Measurements from ENCODE around the gene PRRT3. TPM values are rescaled to one million over a fixed set of nuclear protein-coding genes. Genes with fewer than 3 reads are reported as not detected.

PRRT3 gene
- total and polyA plus RNA-seq, 2 of the 13 experiments (the other 11 are each of a cell fraction or from before 2014, with no cell fraction given), result 0.22 to 0.44 TPM

DNA sequence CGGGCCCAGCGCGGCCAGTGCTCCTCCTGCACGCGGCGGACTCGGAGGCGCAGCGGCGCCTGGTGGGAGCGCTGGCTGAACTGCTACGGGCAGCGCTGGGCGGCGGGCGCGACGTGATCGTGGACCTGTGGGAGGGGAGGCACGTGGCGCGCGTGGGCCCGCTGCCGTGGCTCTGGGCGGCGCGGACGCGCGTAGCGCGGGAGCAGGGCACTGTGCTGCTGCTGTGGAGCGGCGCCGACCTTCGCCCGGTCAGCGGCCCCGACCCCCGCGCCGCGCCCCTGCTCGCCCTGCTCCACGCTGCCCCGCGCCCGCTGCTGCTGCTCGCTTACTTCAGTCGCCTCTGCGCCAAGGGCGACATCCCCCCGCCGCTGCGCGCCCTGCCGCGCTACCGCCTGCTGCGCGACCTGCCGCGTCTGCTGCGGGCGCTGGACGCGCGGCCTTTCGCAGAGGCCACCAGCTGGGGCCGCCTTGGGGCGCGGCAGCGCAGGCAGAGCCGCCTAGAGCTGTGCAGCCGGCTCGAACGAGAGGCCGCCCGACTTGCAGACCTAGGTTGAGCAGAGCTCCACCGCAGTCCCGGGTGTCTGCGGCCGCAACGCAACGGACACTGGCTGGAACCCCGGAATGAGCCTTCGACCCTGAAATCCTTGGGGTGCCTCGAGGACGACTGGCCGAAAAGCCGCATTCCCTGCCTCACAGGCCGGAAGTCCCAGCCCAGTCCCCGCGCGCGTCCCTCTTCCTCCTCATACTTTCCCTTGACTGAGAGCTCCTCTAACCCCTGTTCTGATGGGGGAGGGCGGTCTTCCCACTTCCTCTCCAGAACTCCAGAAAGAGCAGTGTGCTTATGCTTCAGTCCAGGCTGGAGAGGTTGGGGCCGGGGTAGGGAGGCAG, 36.7 kb downstream of the PRRT3 start (continued):
- TF ChIP-seq AKAP8 (CRISPR knock-in tag; IDR thresholded peaks at IDR 0.05) (peak; percentile 50), ZNF430 (CRISPR knock-in tag; IDR thresholded peaks at IDR 0.05) (0 out of 2 replicates have a peak, but pooled peaks have one; percentile 34), ZNF552 (CRISPR knock-in tag; IDR thresholded peaks at IDR 0.05; ENCODE audit: borderline replicate concordance) (peak; percentile 74; the same call in 1 of the 2 replicates), TEAD3 (CRISPR knock-in tag; optimal IDR thresholded peaks at IDR 0.05; ENCODE audit: borderline replicate concordance) (peak; percentile 46), ZSCAN12 (CRISPR knock-in tag; IDR thresholded peaks at IDR 0.05) (peak; percentile 67; the same call in 1 of the 2 replicates), KMT2B (CRISPR knock-in tag; IDR thresholded peaks at IDR 0.05) (peak; percentile 80; the same call in 1 of the 2 replicates), FOXK2 (IDR thresholded peaks at IDR 0.05) (no peak), ZBTB7B (CRISPR knock-in tag; IDR thresholded peaks at IDR 0.05) (0 out of 2 replicates have a peak, but pooled peaks have one; percentile 20), SP1 (IDR thresholded peaks at IDR 0.05) (no peak), SP1 (CRISPR knock-in tag; IDR thresholded peaks at IDR 0.05) (0 out of 2 replicates have a peak, but pooled peaks have one; percentile 55), TOPORS (CRISPR knock-in tag; IDR thresholded peaks at IDR 0.05) (peak; percentile 58; the same call in 1 of the 2 replicates)
- TF ChIP-seq, protein P1, sequence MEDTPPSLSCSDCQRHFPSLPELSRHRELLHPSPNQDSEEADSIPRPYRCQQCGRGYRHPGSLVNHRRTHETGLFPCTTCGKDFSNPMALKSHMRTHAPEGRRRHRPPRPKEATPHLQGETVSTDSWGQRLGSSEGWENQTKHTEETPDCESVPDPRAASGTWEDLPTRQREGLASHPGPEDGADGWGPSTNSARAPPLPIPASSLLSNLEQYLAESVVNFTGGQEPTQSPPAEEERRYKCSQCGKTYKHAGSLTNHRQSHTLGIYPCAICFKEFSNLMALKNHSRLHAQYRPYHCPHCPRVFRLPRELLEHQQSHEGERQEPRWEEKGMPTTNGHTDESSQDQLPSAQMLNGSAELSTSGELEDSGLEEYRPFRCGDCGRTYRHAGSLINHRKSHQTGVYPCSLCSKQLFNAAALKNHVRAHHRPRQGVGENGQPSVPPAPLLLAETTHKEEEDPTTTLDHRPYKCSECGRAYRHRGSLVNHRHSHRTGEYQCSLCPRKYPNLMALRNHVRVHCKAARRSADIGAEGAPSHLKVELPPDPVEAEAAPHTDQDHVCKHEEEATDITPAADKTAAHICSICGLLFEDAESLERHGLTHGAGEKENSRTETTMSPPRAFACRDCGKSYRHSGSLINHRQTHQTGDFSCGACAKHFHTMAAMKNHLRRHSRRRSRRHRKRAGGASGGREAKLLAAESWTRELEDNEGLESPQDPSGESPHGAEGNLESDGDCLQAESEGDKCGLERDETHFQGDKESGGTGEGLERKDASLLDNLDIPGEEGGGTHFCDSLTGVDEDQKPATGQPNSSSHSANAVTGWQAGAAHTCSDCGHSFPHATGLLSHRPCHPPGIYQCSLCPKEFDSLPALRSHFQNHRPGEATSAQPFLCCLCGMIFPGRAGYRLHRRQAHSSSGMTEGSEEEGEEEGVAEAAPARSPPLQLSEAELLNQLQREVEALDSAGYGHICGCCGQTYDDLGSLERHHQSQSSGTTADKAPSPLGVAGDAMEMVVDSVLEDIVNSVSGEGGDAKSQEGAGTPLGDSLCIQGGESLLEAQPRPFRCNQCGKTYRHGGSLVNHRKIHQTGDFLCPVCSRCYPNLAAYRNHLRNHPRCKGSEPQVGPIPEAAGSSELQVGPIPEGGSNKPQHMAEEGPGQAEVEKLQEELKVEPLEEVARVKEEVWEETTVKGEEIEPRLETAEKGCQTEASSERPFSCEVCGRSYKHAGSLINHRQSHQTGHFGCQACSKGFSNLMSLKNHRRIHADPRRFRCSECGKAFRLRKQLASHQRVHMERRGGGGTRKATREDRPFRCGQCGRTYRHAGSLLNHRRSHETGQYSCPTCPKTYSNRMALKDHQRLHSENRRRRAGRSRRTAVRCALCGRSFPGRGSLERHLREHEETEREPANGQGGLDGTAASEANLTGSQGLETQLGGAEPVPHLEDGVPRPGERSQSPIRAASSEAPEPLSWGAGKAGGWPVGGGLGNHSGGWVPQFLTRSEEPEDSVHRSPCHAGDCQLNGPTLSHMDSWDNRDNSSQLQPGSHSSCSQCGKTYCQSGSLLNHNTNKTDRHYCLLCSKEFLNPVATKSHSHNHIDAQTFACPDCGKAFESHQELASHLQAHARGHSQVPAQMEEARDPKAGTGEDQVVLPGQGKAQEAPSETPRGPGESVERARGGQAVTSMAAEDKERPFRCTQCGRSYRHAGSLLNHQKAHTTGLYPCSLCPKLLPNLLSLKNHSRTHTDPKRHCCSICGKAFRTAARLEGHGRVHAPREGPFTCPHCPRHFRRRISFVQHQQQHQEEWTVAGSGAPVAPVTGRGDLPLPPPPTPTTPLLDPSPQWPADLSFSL (CRISPR knock-in tag; IDR thresholded peaks at IDR 0.05), result no peak
- TF ChIP-seq, protein P2, sequence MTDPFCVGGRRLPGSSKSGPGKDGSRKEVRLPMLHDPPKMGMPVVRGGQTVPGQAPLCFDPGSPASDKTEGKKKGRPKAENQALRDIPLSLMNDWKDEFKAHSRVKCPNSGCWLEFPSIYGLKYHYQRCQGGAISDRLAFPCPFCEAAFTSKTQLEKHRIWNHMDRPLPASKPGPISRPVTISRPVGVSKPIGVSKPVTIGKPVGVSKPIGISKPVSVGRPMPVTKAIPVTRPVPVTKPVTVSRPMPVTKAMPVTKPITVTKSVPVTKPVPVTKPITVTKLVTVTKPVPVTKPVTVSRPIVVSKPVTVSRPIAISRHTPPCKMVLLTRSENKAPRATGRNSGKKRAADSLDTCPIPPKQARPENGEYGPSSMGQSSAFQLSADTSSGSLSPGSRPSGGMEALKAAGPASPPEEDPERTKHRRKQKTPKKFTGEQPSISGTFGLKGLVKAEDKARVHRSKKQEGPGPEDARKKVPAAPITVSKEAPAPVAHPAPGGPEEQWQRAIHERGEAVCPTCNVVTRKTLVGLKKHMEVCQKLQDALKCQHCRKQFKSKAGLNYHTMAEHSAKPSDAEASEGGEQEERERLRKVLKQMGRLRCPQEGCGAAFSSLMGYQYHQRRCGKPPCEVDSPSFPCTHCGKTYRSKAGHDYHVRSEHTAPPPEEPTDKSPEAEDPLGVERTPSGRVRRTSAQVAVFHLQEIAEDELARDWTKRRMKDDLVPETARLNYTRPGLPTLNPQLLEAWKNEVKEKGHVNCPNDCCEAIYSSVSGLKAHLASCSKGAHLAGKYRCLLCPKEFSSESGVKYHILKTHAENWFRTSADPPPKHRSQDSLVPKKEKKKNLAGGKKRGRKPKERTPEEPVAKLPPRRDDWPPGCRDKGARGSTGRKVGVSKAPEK (CRISPR knock-in tag; IDR thresholded peaks at IDR 0.05; ENCODE audit: borderline replicate concordance), result no peak
- TF ChIP-seq, protein P3, sequence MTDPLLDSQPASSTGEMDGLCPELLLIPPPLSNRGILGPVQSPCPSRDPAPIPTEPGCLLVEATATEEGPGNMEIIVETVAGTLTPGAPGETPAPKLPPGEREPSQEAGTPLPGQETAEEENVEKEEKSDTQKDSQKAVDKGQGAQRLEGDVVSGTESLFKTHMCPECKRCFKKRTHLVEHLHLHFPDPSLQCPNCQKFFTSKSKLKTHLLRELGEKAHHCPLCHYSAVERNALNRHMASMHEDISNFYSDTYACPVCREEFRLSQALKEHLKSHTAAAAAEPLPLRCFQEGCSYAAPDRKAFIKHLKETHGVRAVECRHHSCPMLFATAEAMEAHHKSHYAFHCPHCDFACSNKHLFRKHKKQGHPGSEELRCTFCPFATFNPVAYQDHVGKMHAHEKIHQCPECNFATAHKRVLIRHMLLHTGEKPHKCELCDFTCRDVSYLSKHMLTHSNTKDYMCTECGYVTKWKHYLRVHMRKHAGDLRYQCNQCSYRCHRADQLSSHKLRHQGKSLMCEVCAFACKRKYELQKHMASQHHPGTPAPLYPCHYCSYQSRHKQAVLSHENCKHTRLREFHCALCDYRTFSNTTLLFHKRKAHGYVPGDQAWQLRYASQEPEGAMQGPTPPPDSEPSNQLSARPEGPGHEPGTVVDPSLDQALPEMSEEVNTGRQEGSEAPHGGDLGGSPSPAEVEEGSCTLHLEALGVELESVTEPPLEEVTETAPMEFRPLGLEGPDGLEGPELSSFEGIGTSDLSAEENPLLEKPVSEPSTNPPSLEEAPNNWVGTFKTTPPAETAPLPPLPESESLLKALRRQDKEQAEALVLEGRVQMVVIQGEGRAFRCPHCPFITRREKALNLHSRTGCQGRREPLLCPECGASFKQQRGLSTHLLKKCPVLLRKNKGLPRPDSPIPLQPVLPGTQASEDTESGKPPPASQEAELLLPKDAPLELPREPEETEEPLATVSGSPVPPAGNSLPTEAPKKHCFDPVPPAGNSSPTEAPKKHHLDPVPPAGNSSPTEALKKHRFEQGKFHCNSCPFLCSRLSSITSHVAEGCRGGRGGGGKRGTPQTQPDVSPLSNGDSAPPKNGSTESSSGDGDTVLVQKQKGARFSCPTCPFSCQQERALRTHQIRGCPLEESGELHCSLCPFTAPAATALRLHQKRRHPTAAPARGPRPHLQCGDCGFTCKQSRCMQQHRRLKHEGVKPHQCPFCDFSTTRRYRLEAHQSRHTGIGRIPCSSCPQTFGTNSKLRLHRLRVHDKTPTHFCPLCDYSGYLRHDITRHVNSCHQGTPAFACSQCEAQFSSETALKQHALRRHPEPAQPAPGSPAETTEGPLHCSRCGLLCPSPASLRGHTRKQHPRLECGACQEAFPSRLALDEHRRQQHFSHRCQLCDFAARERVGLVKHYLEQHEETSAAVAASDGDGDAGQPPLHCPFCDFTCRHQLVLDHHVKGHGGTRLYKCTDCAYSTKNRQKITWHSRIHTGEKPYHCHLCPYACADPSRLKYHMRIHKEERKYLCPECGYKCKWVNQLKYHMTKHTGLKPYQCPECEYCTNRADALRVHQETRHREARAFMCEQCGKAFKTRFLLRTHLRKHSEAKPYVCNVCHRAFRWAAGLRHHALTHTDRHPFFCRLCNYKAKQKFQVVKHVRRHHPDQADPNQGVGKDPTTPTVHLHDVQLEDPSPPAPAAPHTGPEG (CRISPR knock-in tag; IDR thresholded peaks at IDR 0.05), result peak; percentile 75

Data from HepG2 (cell line).